NCI-H510A treated with DMSO at 0.1 percent for 48 hours (cell line): ENCODE results near the gene TSC22D1.
A peak's percentile ranks its signal among the peaks of the same experiment; 100 is the strongest.
"Not testable (repeated sequence)": the region's sequence is repeated elsewhere in the genome, so short reads cannot be mapped to it uniquely, and the experiment has no call there.

Experiments
- DNase-seq: peaks from one replicate; lab custom pipeline; 2025; lab: John Stamatoyannopoulos, UW

Gene TSC22D1

GRCh38 chr13:44573071-44573470 lies 3.1 kb downstream of the TSC22D1 start:
- DNase-seq, result no peak

DNA sequence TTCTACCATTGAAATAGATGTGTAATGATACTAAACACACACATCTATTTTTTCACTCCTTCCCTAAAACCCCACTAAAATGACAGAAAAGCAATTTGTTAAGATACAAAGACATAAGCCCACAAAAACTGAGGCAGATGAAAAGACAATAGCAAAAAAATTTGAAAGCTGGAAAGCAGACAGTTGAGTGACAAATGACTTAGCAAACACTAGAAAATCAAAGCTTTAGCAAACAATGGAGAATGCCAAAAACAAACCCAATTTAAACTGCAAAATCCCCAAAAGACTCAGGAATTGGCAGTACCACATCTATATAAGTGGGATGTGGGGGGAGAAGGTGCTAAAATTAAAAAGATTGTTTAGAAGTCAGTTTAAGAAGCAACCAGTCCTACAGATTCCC lies 9.5 kb downstream of the TSC22D1 start:
- DNase-seq, result no peak

DNA sequence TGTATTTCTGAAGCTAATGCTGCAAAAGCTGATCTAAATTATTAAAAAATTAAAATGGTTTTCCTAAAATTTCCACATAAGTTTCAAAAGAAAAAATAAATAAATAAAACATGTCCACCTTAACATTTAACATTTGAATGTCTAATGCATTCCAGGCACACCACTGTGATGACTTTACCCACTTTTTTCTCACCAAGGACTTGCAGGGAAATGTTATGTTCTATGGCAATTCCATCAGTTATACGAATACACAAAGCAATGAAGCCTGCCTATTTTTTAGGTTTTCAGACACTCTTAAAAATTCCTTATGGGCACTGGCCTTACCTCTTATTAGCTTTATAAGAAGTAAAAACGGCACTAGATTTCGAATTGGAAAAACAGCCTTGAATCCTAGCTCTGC lies 10.2 kb downstream of the TSC22D1 start:
- no peak for DNase-seq

DNA sequence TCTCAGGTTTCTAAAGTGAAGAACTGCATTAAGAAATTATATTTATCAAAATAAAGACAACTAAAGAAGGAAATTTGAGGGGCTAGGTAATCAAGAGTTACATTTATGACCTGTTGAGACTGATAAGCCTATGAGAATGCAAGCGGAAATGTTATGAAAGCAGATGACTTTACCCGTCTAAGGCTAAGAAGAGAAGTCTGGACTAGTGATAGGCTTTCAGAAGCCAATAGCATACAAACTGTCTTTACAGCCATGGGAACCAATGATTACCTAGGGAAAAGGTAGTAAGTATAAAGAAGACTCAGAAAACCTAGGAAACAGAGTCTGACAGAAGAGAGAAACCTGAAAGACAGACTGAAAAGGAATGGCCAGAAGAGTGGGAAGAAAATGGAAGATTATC lies 11.2 kb downstream of the TSC22D1 start:
- DNase-seq, result no peak

- not testable (repeated sequence) for DNase-seq
Measured at GRCh38 chr13:44562853-44563252, 13.3 kb downstream of the TSC22D1 start.

- DNase-seq, result no peak
Measured at GRCh38 chr13:44561351-44561750, 14.8 kb downstream of the TSC22D1 start.

DNA sequence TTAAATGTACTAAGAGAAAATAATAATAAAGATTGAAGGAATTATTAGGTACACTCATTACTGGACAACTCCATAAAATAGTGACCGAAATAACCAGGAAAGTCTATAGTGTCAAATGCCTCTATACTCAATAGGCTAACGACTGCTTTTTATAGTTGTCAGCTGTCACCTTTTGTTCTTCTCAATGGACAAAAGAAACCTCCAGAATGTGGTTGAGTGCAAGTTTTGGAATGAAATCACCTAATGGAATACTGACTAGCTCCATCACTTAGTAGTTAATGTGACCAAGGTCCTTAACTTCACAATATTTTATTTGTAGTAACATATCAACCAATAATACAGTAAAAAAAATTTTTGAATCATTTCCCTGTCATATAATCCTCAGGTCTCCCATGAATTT lies 18.1 kb downstream of the TSC22D1 start:
- DNase-seq, result no peak

DNA sequence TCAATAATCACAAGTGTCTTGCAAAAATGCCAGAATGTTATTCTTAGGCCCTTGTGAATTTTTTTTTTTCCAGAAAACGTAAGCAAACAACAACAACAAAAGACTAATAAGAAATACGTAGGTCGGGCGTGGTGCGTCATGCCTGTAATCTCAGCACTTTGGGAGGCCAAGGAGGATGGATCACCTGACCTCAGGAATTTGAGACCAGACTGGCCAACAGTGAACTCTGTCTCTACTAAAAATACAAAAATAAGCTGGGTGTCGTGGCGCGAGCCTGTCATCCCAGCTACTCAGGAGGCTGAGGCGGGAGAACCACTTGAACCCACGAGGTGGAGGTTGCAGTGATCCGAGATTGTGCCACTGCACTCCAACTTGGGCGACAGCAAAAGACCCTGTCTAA lies 20.9 kb downstream of the TSC22D1 start:
- DNase-seq, result no peak

GRCh38 chr13:44549476-44549875 lies 26.7 kb downstream of the TSC22D1 start:
- DNase-seq, result no peak

DNA sequence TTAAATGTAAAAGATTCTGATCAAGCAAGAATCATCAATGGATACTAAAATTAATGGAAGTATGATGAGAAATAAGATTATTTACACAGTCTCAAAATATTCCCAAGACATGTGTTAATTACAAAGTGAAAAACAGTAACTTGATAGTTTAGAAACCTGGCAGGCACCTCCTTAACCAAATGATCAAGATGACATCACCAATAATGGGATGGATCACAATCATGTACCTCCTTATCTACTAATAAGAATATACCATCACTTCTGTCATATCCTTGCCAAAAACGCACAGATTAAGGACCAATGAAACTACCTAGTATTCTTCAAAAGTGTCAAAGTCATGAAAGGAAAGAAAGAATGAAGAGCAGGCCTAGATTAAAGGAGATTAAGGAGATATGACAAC lies 30.0 kb downstream of the TSC22D1 start:
- no peak for DNase-seq

- DNase-seq, result no peak
Measured at GRCh38 chr13:44543369-44543768, 32.8 kb downstream of the TSC22D1 start.

DNA sequence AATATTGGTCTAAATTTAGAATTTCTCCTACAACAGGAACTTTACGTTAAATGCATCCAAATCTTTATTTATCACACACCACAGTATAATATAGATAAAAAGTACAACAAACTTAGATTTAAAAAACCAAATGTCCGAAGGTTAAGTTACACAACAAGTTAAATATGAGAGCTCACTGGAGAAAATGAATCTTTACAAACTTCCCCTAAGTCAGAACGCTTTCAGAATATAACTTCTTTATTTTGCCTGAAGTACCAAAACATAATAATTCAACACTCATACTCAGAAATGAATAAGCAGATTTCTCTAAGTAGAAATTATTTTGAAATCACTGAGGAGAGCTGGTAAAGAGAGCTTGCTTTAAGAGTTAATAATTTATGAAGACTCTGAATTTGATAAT lies 33.8 kb downstream of the TSC22D1 start:
- DNase-seq, result no peak

DNA sequence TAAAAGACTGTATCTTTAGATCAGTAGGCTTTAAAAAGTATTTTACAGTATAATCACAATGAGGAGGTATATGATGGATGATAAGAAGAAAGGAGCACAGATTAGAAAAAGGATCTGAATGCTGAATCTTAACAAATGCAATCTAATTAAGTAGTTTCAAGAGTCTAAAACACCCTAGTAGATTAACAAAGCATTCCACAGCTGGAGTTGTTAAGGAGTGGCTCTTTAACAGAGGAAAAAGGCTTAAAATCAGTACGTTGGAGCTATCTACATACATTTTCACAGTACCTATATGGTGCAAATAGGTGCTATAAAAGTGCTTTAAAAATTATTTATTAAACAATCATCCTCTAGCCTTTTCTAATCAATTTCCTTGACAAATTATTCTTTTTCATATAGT lies 34.5 kb downstream of the TSC22D1 start:
- no peak for DNase-seq

DNA sequence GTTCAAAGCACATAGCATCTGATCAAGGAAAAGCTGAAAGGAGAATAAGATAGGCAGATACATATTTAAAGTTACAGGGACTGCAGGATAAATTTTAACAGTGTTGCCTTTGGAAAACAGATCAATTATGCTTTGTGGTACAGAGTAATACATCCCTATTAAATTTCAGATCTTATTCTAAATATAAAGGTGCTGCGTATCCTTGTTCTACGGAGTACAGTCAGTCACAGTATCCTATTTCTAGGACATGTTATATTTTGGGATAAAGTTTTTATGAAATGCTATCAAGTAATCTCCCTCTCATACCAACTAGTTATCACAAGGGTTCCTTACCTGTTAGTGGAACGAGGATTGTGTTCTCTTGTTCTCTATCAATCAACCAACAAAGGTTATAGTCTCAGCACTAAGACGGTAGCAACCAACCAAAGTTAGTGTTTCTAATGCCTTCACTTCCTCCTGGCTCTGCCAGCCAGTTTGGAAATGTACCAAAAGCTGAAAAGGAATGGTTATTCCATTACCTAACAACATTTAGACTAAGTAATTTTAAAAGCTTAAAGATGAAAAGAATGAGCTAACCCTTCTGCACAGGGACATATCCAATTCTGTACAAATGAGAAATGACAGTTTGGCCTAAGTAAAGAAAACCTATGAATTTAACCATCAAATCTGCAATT lies 35.2 kb downstream of the TSC22D1 start:
- no peak for DNase-seq

DNA sequence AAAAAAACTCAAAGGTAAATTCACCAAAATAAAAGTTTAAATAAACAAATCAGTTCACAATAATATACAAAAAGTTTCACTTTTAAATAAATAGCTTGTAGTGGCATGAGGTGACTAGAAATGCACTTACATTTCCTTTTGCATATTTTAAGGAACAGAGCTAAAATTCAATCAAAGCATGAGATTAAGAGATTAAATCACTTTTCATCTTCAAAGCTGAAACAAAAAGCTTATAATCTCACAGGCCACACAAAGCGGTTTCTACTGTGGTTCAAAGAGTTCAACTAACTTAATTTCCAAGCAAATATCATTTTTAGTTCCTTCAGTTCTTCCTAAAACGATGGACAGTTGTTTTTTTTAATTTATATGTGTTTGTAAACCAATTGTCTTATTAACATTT lies 38.9 kb downstream of the TSC22D1 start:
- DNase-seq, result no peak

GRCh38 chr13:44523146-44524015 lies 52.7 kb downstream of the TSC22D1 start:
- no peak for DNase-seq

GRCh38 chr13:44519642-44520041 lies 56.5 kb downstream of the TSC22D1 start:
- DNase-seq, result no peak

DNA sequence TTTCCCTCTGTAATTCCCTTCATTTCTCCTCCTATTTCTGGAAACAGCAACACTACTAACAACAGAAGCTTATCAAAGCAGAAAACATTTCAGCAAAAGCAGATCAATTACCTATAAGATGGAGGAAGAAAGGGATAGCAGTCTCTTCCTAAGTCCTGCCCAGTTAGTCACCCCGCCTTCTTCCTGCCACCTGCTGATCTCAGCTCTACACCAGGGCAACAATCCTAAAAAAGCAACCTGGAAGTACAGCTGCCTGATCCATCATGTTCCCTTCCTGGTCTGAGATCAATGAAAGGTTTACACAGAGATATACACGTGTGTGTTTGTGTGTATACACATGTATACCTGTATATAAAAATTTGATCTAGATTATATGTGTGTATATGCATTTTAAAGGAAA lies 59.4 kb downstream of the TSC22D1 start:
- DNase-seq, result peak; percentile 0

DNA sequence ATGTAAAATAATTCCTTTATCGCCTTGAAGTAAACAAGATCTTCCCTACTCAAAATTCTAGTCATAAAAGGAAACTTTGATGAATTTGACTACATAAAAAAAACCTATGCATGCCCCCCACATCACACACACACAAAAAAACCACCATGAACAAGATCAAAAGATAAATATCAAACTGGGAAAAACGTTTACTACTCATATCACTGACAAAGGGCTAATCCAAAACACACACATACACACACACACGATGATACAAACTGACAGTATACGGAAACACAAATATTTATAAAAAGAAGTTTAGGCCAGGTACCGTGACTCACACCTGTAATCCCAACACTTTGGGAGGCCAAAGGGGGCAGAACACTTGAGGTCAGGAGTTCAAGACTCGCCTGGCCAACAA lies 61.9 kb downstream of the TSC22D1 start:
- no peak for DNase-seq

DNA sequence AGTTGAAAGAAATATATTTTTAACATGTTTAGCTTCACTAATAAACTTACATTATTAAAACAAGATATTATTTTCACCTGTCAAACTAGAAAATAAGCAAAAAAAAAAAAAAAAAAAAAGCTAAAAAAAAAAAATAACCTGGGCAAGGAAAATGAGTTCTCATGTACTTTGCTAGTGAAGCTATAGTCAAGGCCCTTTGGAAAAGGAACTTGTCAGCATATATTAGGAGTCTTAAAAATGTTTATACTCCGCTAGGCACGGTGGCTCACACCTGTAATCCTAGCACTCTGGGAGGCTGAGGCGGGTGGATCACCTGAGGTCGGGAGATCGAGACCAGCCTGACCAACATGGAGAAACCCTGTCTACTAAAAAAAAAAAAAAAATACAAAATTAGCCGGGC lies 66.3 kb downstream of the TSC22D1 start:
- not testable (repeated sequence) for DNase-seq

- DNase-seq, result no peak
Measured at GRCh38 chr13:44508562-44509077, 67.5 kb downstream of the TSC22D1 start.

- no peak for DNase-seq
Measured at GRCh38 chr13:44507639-44508038, 68.5 kb downstream of the TSC22D1 start.

DNA sequence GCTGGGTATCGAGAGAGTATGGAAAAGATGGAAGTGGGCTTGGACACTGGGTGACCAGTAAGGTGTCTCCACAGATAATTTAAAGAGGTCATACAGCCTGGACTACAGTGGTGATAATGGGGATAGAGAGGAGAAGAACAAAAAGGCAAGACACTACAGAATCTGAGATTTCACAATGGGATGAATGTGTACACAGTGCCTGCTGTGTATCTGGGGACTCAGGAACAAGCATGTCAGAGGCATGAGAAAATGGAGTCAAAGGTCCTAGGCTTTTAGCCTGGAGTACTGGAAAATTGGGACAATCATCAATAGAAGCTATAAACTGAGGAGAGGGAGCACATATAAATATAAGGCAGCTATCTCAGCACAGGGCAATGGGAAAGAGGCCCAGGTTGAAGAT lies 69.4 kb downstream of the TSC22D1 start:
- no peak for DNase-seq
